CD4-positive, alpha-beta T cell treated with Interleukin-4 for 1 hour (primary cell): Measurements from ENCODE around the gene GEN1.

ENCODE experiments used
- DNase-seq, 2 donors: peaks; one replicate each; pipeline ENCODE4 v3.0.0-alpha.2; 2020 to 2022

Gene GEN1

DNA sequence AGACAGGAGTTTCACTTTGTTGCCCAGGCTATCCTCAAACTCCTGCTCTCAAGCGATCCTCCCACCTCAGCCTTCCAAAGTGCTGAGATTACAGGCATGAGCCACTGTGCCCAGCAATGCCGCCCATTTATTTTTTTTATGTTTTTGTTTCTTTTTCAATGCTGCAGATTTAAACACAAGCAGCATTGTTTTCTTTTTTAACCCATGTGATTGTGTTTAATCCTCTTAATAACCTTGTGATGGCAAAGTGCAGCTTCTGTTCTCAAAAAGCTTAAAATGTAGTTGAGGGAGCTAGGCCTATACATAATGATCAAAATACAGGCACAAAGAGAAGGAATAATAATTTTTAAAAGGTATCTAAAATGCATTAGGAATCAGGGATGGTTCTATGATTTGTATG lies 73.8 kb downstream of the GEN1 start:
- no peak for DNase-seq

DNA sequence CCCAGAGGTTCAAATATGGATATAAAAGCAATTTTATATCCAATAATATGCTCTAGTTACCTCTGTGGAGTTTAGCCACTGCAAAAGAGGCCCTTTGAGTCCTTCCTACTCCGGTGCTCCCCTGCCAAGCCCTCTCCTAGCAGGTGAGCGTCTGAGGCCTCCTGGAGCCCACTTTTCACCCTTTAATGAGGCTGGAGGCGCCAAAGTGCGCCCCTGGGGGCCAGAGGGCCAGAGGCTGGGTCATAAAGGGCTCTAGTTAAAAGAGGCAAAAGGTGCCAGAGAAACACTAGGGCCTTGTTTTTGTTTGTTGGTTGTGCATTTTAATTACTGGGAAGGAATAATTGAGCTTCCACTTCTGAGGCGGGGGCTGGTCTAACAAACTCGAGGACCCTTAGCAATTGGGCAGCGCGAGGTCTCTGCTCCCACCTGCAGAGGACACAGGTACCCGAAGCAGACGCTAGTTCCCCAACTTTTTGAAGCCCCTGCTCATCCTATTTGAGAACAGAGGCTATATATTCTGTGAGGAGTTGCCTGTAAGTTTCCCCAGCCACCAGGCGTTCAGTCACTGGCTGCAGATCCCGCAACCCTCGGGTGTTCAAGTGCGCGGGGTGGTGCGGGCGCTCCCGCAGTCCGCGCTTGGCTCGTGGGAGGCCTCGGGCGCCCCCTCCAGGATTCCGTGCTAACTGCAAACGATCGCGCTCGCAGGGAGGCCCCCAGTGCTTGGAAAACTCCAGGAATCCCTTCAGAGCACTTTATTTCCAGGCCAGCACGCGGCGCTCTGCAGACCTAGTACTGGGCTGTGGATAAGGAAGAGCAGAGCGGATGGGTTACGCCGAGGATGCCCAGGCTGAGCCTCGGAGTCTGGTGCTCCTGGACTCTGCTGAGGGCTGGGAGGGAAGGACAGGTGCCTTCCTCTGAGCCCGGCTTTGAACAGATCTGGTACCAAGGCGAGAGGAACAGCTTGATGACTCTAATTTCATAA lies 76.4 kb downstream of the GEN1 start:
- peak; percentile 22 to 42 for DNase-seq

DNA sequence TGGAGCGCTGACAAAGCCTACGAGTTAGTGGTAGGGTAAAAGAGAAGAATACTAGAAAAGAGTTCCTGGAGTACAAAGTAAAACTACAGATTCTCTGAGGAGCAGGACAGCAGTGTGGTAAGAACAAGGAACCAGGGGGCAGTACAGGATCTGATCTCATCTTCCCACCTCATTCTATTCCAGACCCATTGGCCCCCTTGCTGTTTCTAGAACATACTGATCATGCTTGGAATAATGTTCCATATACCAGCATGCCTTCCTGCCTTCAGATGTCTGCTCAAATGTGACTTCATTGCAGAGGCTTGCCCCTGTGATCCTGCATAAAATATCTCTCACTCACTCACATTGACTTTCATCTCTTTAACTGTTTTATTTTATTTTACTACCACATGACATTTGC lies 81.6 kb downstream of the GEN1 start:
- DNase-seq, result no peak
